GM18498 (cell line): ENCODE measurements around the gene OR13D1.
"Not testable (repeated sequence)": the region's sequence is repeated elsewhere in the genome, so short reads cannot be mapped to it uniquely, and the experiment has no call there.

Source experiments
- ATAC-seq: cut with Tn5 transposase; IDR thresholded peaks from one replicate; pipeline ENCODE4 v1.9.1; 2021; ENCODE audit warnings: mild to moderate bottlenecking, moderate library complexity; ENCODE audit not compliant: unreplicated experiment

Gene OR13D1

DNA sequence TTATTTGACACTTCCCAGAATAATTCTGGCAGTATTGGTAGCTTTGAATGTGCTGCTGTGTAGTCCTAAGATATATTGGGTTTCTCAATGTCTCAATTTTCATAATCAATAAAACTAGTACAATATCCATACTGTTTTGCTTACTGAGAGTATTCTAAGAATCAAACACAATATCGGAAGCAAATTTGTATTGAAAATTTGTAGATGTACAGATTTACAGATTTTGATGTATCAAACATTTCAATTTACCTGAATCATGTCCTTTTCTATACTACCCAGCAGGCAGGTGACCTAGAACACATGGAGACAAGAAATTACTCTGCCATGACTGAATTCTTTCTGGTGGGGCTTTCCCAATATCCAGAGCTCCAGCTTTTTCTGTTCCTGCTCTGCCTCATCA, at the start of gene OR13D1:
TSS of gene OR13D1 (plus strand) at position 301 of the 400 bp plus-strand sequence. CDS start at position 301, 0 bp downstream.
- no peak for ATAC-seq

DNA sequence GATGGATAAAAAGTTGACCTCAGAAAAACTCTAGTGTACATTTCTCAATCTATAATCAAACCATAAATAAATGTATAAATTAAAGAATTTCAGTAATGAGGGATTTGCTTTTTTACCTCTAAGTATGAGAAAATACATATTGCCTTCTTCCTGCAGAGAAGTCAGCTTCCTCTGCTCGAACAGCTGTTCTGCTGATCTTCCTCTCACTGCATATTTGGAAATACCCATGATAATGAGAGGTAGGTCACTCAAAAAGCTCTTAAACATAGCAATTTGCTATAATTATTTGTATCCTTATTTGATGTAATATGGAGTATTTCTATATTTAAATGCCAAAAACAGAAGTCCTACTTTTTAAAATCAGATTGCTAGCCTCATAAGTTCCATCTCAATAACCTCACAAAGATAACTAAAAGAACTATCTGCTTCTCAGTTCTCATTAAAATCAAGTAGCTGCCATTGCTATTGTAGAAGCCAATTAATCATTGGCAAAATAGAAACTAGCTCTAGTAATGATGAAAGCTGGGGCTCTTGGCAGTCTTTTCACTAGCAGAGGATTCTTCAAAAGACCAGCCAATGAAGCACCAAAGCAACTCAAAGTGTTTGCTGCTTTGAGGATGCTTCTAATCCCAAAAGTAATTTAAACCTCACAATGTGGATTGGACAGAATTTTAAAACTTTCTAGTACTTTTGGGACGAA, 35.7 kb upstream of the OR13D1 start:
- no peak for ATAC-seq

- ATAC-seq = no peak
Observed at GRCh38 chr9:104675611-104676010, 18.7 kb upstream of the OR13D1 start.

GRCh38 chr9:104682642-104683041, 11.7 kb upstream of the OR13D1 start:
- peak; percentile 83 for ATAC-seq

DNA sequence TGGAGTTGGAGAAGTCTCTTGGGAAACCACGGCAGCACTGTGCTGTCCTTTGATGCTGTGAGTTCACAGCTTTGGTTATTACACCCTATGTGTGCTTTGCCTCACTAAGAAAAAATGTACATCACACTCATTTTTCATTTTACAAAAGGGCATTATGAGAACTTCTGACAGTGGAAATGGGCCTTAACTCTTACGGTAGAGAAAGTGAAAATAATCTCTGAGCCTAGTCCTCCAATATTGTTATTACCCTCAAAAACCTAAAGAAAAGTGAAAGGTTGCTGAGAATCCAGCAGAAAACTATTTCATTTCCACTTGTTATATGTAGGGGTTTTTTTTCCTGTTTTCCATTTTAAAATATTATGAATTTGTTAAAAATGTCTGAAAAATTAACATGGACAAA, 8.2 kb upstream of the OR13D1 start:
- ATAC-seq = no peak

DNA sequence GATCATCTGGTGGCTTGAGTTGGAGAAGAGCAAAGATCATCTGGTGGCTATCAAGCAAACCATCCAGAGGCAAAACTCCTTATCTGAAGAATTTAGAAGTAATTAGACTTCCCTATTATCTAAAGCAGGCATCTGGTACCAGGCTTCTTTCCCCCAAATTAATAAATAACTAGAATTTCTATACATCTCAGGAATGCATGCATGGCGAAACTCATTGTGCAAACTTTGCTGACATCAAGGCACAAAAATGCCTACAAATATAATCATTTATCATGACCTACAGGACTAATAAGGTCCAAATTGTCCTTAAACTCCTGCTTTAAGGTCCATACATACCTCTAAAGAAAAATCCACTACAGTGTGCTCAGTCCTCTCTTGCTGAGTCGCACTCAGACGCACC, 6.0 kb downstream of the OR13D1 start:
- no peak for ATAC-seq

GRCh38 chr9:104708737-104709136, 14.4 kb downstream of the OR13D1 start:
- not testable (repeated sequence) for ATAC-seq

GRCh38 chr9:104711604-104712003, 17.3 kb downstream of the OR13D1 start:
- ATAC-seq = no peak

DNA sequence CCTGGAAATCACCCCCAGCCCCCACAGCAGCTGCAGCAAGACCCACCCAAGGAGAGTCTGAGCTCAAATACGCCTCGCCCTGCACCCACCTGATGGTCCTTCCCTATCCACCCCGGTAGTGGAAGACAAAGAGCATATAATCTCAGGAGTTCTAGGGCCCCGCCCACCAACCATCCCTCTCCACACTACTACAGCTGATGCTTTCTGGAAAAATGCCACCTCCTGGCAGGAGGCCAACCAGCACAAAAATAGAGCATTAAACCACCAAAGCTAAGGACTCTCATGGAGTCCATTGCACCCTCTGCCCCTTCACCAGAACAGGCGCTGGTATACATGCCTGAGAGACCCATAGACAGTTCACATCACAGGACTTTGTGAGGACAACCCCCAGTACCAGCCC, 30.7 kb downstream of the OR13D1 start:
- no peak for ATAC-seq

- ATAC-seq = no peak
Observed at GRCh38 chr9:104738452-104738851, 44.1 kb downstream of the OR13D1 start.

GRCh38 chr9:104740621-104741020, 46.3 kb downstream of the OR13D1 start:
- ATAC-seq = no peak

GRCh38 chr9:104743376-104743985, 49.2 kb downstream of the OR13D1 start:
- peak; percentile 40 for ATAC-seq
